ENCODE measurements around the gene SYNGR2. TPM values are rescaled to one million over a fixed set of nuclear protein-coding genes. Genes with fewer than 3 reads are reported as not detected.

The SYNGR2 gene
- polyA plus RNA-seq, 3 donors = 270 to 402 (median 350) TPM

DNA sequence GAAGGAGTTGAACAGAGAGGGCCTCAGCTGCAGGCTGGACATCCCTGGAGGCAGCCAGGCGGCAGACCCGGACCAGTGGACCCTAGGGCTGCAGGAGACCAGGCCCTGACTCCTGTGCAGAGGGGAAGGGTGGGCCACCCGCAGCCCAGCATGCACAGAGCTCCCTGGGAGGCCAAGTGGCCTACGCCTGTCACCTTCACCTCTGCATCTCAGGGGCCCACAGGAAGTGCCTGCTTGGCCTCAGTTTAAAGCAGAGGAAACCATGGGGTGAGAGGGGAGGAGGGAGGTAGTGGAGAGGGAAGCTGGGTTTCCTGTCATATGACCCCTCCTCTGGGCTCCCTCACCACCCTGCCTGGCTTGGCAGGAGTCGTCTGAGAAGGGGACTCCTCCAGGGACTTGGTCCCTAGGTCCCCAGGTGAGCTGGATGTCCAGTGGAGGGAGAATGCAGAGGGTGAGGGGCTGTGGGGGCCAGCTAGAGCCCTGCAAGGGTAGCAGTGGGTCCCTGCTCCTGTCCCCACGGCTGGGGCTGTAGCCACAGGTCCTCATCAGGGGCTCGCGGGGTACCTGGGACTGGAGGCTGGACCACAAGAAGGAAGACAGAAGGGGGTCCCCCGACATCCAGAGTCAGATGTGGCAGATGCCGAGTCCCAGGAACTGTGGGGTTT is 37.8 kb upstream of the SYNGR2 start, which contains the start of gene TMC8:
Gene TMC8 (plus strand): TSS at position 335 of the 665 bp plus-strand sequence. CDS start 818 bp downstream, outside the sequence.
- Mint-ChIP-seq H3K27ac (peak within 1 kb of the TSS; percentile 89 to 95 (median 93)), H3K27me3 (ENCODE audit: low read depth in 3 of 3) (no peaks in the 10 kb centered on the region), H3K4me1 (peaks cover 66% of the 10 kb centered on the region), H3K36me3 (peaks cover 28 to 32% of the 10 kb centered on the region in 2 donors), H3K9me3 (no peaks in the 10 kb centered on the region), H3K4me3 (peak within 1 kb of the TSS; percentile 89 to 94)
- WGBS (ENCODE audit: insufficient coverage) = 0% methylated on average over 6 of the region's 10 CpGs
- TF ChIP-seq, protein P1, sequence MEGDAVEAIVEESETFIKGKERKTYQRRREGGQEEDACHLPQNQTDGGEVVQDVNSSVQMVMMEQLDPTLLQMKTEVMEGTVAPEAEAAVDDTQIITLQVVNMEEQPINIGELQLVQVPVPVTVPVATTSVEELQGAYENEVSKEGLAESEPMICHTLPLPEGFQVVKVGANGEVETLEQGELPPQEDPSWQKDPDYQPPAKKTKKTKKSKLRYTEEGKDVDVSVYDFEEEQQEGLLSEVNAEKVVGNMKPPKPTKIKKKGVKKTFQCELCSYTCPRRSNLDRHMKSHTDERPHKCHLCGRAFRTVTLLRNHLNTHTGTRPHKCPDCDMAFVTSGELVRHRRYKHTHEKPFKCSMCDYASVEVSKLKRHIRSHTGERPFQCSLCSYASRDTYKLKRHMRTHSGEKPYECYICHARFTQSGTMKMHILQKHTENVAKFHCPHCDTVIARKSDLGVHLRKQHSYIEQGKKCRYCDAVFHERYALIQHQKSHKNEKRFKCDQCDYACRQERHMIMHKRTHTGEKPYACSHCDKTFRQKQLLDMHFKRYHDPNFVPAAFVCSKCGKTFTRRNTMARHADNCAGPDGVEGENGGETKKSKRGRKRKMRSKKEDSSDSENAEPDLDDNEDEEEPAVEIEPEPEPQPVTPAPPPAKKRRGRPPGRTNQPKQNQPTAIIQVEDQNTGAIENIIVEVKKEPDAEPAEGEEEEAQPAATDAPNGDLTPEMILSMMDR (IDR thresholded peaks at IDR 0.05) = no peak
- peaks cover 31 to 33% of the 10 kb centered on the region in 2 donors for H3K36me3 ChIP-seq (replicated peaks in 1 of 2; ENCODE audit: control insufficient read depth in 1 of 2, insufficient read depth in 2 of 2, low read length in 2 of 2)
- no peaks in the 10 kb centered on the region for H3K27me3 ChIP-seq (ENCODE audit: control insufficient read depth in 2 of 2, insufficient read depth in 2 of 2, low read length in 2 of 2)
- H3K79me2 ChIP-seq (ENCODE audit: insufficient read depth, low read length) = peaks cover 90% of the 10 kb centered on the region
- peak within 1 kb of the TSS; percentile 69 for H2AFZ ChIP-seq (ENCODE audit: insufficient read depth, low read depth, low read length, poor library complexity, severe bottlenecking)
- peak within 1 kb of the TSS; percentile 60 for H3K9ac ChIP-seq (ENCODE audit: insufficient read depth, low read length, poor library complexity, severe bottlenecking)
- peak within 1 kb of the TSS; percentile 66 to 85 for H3K27ac ChIP-seq (ENCODE audit: low read depth in 1 of 2, low read length in 2 of 2)
- H4K20me1 ChIP-seq (ENCODE audit: insufficient read depth, low read length) = peaks cover 57% of the 10 kb centered on the region
- H3K4me2 ChIP-seq (replicated peaks; ENCODE audit: extremely low read depth, low read length, poor library complexity, severe bottlenecking) = peak within 1 kb of the TSS; percentile 100
- H3K4me1 ChIP-seq (ENCODE audit: control insufficient read depth in 1 of 2, insufficient read depth in 2 of 2, low read length in 2 of 2) = peaks cover 69 to 91% of the 10 kb centered on the region in 2 donors
- H3K4me3 ChIP-seq (replicated peaks in 1 of 3; ENCODE audit: low read depth in 2 of 3, low read length in 3 of 3) = peak within 1 kb of the TSS; percentile 63 to 96 (median 73)
- intact Hi-C loops (cut with micrococcal nuclease) = no loop called here
- no peaks in the 10 kb centered on the region for H3K9me3 ChIP-seq (replicated peaks in 1 of 2; ENCODE audit: control insufficient read depth in 1 of 2, insufficient read depth in 1 of 2, low read length in 2 of 2)
- DNase-seq = peak; percentile 57 to 78 (median 73)

DNA sequence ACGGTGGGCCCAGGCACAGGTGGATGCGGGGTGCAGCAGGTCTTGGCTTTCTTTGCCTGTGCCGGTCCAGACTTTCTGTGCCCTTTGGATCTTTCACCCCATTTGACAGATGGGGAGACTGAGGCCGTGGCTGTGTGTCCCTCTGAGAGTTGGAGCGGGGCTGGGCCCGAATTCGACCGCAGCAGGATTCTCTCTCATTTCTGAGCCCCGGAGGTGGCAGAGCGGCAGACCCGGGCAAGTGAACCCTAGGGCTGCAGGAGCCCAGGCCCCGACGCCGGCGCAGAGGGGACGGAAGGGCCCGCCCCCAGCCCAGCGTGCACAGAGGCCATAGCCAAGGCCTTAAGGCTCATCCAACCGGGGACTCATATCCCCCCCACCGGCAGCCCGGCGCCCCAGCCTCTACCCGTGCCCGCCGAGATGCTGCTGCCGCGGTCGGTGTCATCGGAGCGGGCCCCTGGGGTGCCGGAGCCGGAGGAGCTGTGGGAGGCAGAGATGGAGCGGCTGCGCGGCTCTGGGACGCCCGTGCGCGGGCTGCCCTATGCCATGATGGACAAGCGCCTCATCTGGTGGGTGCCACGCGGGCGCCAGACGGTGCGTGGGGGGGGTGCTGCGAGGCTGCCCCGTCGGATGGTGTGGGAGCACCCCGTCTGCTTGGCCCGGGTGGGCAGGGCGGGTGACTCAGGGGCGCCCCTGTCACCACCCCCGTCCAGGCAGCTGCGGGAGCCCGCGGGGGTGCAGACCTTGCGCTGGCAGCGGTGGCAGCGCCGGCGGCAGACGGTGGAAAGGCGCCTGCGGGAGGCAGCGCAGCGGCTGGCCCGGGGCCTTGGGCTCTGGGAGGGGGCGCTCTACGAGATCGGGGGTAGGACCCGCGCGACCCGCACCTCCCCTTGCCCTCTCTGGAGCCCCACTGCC is 37.0 kb upstream of the SYNGR2 start:
- Histone ChIP-seq H3K4me3 (replicated peaks in 1 of 3; ENCODE audit: low read depth in 2 of 3, low read length in 3 of 3) (peak overlapping the region; percentile 63 to 96 (median 73)), H3K9ac (ENCODE audit: insufficient read depth, low read length, poor library complexity, severe bottlenecking) (peak overlapping the region; percentile 60), H3K27ac (ENCODE audit: low read depth in 1 of 2, low read length in 2 of 2) (peak overlapping the region; percentile 66 to 85), H2AFZ (ENCODE audit: insufficient read depth, low read depth, low read length, poor library complexity, severe bottlenecking) (peak overlapping the region; percentile 69), H3K9me3 (replicated peaks in 1 of 2; ENCODE audit: control insufficient read depth in 1 of 2, insufficient read depth in 1 of 2, low read length in 2 of 2) (no peaks in the 10 kb centered on the region), H3K4me1 (ENCODE audit: control insufficient read depth in 1 of 2, insufficient read depth in 2 of 2, low read length in 2 of 2) (peaks cover 62 to 86% of the 10 kb centered on the region in 2 donors), H3K79me2 (ENCODE audit: insufficient read depth, low read length) (peaks cover 81% of the 10 kb centered on the region), H3K27me3 (ENCODE audit: control insufficient read depth in 2 of 2, insufficient read depth in 2 of 2, low read length in 2 of 2) (no peaks in the 10 kb centered on the region), H3K36me3 (replicated peaks in 1 of 2; ENCODE audit: control insufficient read depth in 1 of 2, insufficient read depth in 2 of 2, low read length in 2 of 2) (peaks cover 31 to 34% of the 10 kb centered on the region in 2 donors), H3K4me2 (replicated peaks; ENCODE audit: extremely low read depth, low read length, poor library complexity, severe bottlenecking) (peak overlapping the region; percentile 100), H4K20me1 (ENCODE audit: insufficient read depth, low read length) (peaks cover 56% of the 10 kb centered on the region)
- Mint-ChIP-seq H3K36me3 (peaks cover 35 to 38% of the 10 kb centered on the region in 2 donors), H3K27ac (peak overlapping the region; percentile 53 to 95 (median 93)), H3K27me3 (ENCODE audit: low read depth in 3 of 3) (no peaks in the 10 kb centered on the region), H3K9me3 (no peaks in the 10 kb centered on the region), H3K4me3 (peak overlapping the region; percentile 89 to 94), H3K4me1 (peaks cover 68% of the 10 kb centered on the region)
- under 1% methylated on average over 70 of the region's 74 CpGs for WGBS (ENCODE audit: insufficient coverage)
- intact Hi-C loops (cut with micrococcal nuclease) = no loop called here
- no peak for DNase-seq
- TF ChIP-seq, protein P1 (IDR thresholded peaks at IDR 0.05) = no peak

All from CD14-positive monocyte (primary cell).